ENCODE measurements around the gene HOXC12.

DNA sequence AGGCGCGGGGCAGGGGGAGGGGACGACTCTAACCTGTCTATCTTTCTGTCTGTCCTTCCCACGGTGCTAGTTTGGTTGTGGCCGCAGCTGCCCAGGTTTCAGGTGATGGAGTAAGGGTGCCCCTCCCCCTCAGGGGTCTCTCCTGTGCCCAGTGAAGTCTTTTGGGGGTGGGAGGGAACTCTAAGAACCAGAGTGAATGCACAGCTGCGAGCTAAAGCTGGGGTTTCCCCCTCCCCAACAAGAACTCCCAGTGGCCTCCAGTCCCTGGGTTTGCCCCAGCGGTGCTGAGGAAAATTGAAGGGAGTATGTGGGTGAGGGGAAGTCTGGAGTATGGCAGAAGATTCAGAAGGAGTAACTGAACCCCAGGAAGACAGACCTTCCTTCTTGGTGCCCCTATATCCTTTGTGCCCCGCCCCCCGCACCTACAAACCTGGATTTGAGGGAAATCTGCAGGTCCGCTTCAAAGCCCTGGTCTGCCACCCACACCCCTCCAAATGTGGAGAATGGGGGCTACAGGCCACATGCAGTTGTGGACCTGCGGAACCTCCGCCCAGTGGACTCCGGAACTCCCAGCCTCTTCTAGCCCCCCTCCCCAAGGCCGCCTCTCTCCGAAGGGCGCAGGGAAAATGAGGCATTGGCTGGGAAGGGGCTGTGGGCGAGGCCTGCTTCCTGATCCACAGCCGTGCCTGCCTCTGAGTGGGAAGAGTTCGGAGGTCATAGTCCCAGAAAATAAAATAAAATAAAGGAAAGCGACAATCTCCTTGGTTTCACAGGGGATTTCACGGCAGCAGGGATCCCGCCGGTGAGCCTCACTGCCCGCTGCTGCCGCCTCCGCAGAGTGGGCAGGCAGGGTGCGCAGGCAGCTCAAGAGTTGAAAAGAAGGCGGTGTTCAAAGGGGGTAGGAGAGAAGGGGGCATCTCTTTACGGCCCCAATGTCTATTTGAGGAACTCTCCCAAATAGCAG is 41.8 kb downstream of the HOXC12 start:
- TF ChIP-seq, protein P1, sequence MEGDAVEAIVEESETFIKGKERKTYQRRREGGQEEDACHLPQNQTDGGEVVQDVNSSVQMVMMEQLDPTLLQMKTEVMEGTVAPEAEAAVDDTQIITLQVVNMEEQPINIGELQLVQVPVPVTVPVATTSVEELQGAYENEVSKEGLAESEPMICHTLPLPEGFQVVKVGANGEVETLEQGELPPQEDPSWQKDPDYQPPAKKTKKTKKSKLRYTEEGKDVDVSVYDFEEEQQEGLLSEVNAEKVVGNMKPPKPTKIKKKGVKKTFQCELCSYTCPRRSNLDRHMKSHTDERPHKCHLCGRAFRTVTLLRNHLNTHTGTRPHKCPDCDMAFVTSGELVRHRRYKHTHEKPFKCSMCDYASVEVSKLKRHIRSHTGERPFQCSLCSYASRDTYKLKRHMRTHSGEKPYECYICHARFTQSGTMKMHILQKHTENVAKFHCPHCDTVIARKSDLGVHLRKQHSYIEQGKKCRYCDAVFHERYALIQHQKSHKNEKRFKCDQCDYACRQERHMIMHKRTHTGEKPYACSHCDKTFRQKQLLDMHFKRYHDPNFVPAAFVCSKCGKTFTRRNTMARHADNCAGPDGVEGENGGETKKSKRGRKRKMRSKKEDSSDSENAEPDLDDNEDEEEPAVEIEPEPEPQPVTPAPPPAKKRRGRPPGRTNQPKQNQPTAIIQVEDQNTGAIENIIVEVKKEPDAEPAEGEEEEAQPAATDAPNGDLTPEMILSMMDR (IDR thresholded peaks at IDR 0.05): no peak
- TF ChIP-seq ELF1 (IDR thresholded peaks at IDR 0.05): no peak
- TF ChIP-seq, protein P2, sequence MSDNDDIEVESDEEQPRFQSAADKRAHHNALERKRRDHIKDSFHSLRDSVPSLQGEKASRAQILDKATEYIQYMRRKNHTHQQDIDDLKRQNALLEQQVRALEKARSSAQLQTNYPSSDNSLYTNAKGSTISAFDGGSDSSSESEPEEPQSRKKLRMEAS (IDR thresholded peaks at IDR 0.05; ENCODE audit: low read depth): no peak
- no peak for TF ChIP-seq TAF1 (IDR thresholded peaks at IDR 0.05; ENCODE audit: borderline replicate concordance, low read depth, low read length)
- no peak for TF ChIP-seq POLR2AphosphoS5 (IDR thresholded peaks at IDR 0.05; ENCODE audit: low read depth, low read length)
- no peak for TF ChIP-seq TEAD4 (IDR thresholded peaks at IDR 0.05; ENCODE audit: borderline replicate concordance, insufficient read depth)
- TF ChIP-seq MXI1 (IDR thresholded peaks at IDR 0.05; ENCODE audit: low read depth, low read length): no peak
- TF ChIP-seq GABPA (IDR thresholded peaks at IDR 0.05; ENCODE audit: low read depth): no peak
